SK-N-MC (cell line): ENCODE results near the gene KRT12.

Source experiments
- EZH2 ChIP-seq: fragments of 200-600 bp; sonication (generic); IDR thresholded peaks from one replicate; pipeline ENCODE4 v1.6.1; 2017; ENCODE audit warnings: antibody characterized with exemption
- FOXP2 ChIP-seq: optimal IDR thresholded peaks from 2 replicates; pipeline ENCODE3; 2011; ENCODE audit warnings: mild to moderate bottlenecking, moderate library complexity; ENCODE audit not compliant: insufficient read depth; ENCODE audit errors: extremely low read length, control extremely low read depth
- POLR2AphosphoS5 ChIP-seq: IDR thresholded peaks from 2 replicates; pipeline ENCODE4 v1.6.1; 2012; ENCODE audit warnings: mild to moderate bottlenecking, low read depth, low read length, borderline replicate concordance

DNA sequence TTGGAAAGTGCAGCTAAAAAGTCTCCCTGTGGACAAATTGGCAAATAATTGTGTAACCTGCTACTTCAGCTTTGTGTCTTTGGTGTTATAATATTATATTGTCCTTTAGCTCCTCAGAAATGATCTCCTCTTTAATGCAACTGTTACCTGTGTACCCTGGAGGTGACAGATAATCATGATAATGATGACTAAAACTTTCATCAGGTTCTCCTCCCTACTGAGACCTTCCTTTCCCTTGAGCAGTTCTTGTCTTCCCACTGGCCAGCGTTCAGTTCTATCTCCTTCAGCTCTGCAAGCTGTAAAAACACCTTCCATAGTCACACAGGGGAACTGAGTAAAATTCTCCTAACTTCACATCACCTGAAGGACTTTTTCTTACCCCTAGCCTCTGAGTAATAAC, 14.7 kb downstream of the KRT12 start:
- TF ChIP-seq POLR2AphosphoS5 (no peak), EZH2 (no peak), FOXP2 (no peak)
